ENCODE results near the gene GNLY. TPM values are rescaled to one million over a fixed set of nuclear protein-coding genes. Genes with fewer than 3 reads are reported as not detected.

GNLY gene
- polyA plus RNA-seq, 1 of the 3 experiments (the other 2 are of a cell fraction), result not detected

DNA sequence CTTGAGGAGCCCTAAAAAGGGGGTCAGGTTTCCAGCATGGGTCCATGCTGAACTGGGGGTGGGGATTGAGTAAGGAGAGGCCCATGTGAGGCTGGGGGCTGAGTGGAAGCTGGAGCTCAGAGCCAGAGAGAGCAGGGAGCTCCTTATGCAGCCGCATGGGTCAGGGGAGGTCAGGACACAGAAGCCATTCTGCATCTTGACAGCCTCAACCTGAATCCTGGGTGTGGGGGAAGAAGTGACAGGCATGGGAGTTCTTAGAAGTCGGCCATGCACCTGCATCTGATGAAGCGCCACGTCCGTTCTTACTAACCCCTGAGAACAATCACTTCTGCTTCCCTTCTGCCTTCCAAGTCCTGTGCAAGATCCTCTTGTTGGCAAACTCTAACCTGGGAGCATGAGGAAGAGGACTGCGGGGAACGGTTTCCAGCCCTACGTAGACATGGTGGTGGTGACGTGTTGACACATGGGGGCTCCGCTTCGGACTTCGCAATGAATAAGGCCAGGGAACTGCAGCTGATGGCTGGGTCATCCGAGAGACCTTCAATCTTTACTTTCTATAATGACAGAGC is 22.3 kb downstream of the GNLY start:
- 87% methylated on average over 13 of the region's 13 CpGs for WGBS (ENCODE audit: low lambda C conversion rate)
- peak overlapping the region in 1 of 2 experiments; percentile 92; a peak in 1 of 4 replicates for H3K27ac ChIP-seq (ENCODE audit: low read depth in 2 of 2, low read length in 1 of 2)
- POLR2A ChIA-PET, result no interaction called here
- H3K4me3 ChIP-seq (ENCODE audit: low read depth in 2 of 2, low read length in 1 of 2), result no peak overlapping the region
- H3K79me2 ChIP-seq (ENCODE audit: insufficient read depth), result no peaks in the 10 kb centered on the region
- peaks cover 12 to 30% of the 10 kb centered on the region in 2 experiments; a peak in 3 of 4 replicates for H3K4me1 ChIP-seq (ENCODE audit: control insufficient read depth in 1 of 2, insufficient read depth in 2 of 2, low read depth in 1 of 2, low read length in 1 of 2)
- no peaks in the 10 kb centered on the region for H3K36me3 ChIP-seq (replicated peaks in 1 of 2; ENCODE audit: control insufficient read depth in 1 of 2, insufficient read depth in 2 of 2, low read length in 1 of 2)
- DNase-seq, result no peak
- no peaks in the 10 kb centered on the region for H3K9me3 ChIP-seq
- H3K4me2 ChIP-seq, result no peak overlapping the region
- no peak overlapping the region for H3K9ac ChIP-seq
- no peak overlapping the region for H2AFZ ChIP-seq (ENCODE audit: low read depth)
- TF ChIP-seq EP300 (IDR thresholded peaks at IDR 0.05; ENCODE audit: borderline replicate concordance in 1 of 2, low read depth in 1 of 2, low read length in 1 of 2), result no peak
- TF ChIP-seq POLR2AphosphoS5 (IDR thresholded peaks at IDR 0.05; ENCODE audit: low read depth, low read length), result no peak
- no peak for TF ChIP-seq JUND (IDR thresholded peaks at IDR 0.05)
- no peak for TF ChIP-seq USF1 (IDR thresholded peaks at IDR 0.05; ENCODE audit: borderline replicate concordance, low read depth)
- no peak for TF ChIP-seq MXI1 (IDR thresholded peaks at IDR 0.05; ENCODE audit: low read depth, low read length)
- TF ChIP-seq, protein P1, sequence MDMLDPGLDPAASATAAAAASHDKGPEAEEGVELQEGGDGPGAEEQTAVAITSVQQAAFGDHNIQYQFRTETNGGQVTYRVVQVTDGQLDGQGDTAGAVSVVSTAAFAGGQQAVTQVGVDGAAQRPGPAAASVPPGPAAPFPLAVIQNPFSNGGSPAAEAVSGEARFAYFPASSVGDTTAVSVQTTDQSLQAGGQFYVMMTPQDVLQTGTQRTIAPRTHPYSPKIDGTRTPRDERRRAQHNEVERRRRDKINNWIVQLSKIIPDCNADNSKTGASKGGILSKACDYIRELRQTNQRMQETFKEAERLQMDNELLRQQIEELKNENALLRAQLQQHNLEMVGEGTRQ (IDR thresholded peaks at IDR 0.05; ENCODE audit: borderline replicate concordance, low read depth, low read length), result no peak
- no peak for TF ChIP-seq ELF1 (IDR thresholded peaks at IDR 0.05)
- TF ChIP-seq TAF1 (IDR thresholded peaks at IDR 0.05; ENCODE audit: borderline replicate concordance, low read depth, low read length), result no peak
- TF ChIP-seq PBX3 (IDR thresholded peaks at IDR 0.05), result no peak
- TF ChIP-seq MEF2A (IDR thresholded peaks at IDR 0.05; ENCODE audit: borderline replicate concordance, low read depth), result no peak
- no peak for TF ChIP-seq FOXJ3 (CRISPR knock-in tag; IDR thresholded peaks at IDR 0.05)
- no peak for TF ChIP-seq TCF12 (IDR thresholded peaks at IDR 0.05)
- TF ChIP-seq CHD2 (IDR thresholded peaks at IDR 0.05; ENCODE audit: low read length, partially characterized antibody), result no peak
- no peak for TF ChIP-seq TEAD4 (IDR thresholded peaks at IDR 0.05; ENCODE audit: borderline replicate concordance, insufficient read depth)
- no peak for TF ChIP-seq ZBTB33 (IDR thresholded peaks at IDR 0.05; ENCODE audit: borderline replicate concordance, low read depth)
- no peaks in the 10 kb centered on the region for H4K20me1 ChIP-seq (ENCODE audit: insufficient read depth)
- no peaks in the 10 kb centered on the region for H3K27me3 ChIP-seq (ENCODE audit: insufficient read depth)
- H3F3A ChIP-seq (replicated peaks; ENCODE audit: insufficient read depth), result peaks cover 9% of the 10 kb centered on the region
- H3K9me2 ChIP-seq, result no peaks in the 10 kb centered on the region
- CTCF ChIA-PET, result interaction anchor here (1.3 to 8.6 kb wide), 7 partner anchors 9 to 98 kb away, joined by 3 to 101 read pairs (median 9); no protein-coding TSS in a partner anchor
